ENCODE measurements around the gene MAN1A2. TPM values are rescaled to one million over a fixed set of nuclear protein-coding genes. Genes with fewer than 3 reads are reported as not detected.

The MAN1A2 gene
- total RNA-seq (2022) (19.2 and 21.0 TPM in 2 replicates), Bru-seq, nascent RNA (percentile 74 among the genes with signal in this experiment), BruChase-seq, experiment 1, labeled RNA remaining after a 2-hour chase (percentile 69 among the genes with signal in this experiment), BruChase-seq, experiment 2, labeled RNA remaining after a 6-hour chase (percentile 72 among the genes with signal in this experiment)
- long read RNA-seq, full-length matches to known transcripts: 4 of 5 reads
- long read RNA-seq, partial matches to known transcripts: 0 of 5 reads
- long read RNA-seq, other reads (novel, unspliced or antisense): 1 of 5 reads

DNA sequence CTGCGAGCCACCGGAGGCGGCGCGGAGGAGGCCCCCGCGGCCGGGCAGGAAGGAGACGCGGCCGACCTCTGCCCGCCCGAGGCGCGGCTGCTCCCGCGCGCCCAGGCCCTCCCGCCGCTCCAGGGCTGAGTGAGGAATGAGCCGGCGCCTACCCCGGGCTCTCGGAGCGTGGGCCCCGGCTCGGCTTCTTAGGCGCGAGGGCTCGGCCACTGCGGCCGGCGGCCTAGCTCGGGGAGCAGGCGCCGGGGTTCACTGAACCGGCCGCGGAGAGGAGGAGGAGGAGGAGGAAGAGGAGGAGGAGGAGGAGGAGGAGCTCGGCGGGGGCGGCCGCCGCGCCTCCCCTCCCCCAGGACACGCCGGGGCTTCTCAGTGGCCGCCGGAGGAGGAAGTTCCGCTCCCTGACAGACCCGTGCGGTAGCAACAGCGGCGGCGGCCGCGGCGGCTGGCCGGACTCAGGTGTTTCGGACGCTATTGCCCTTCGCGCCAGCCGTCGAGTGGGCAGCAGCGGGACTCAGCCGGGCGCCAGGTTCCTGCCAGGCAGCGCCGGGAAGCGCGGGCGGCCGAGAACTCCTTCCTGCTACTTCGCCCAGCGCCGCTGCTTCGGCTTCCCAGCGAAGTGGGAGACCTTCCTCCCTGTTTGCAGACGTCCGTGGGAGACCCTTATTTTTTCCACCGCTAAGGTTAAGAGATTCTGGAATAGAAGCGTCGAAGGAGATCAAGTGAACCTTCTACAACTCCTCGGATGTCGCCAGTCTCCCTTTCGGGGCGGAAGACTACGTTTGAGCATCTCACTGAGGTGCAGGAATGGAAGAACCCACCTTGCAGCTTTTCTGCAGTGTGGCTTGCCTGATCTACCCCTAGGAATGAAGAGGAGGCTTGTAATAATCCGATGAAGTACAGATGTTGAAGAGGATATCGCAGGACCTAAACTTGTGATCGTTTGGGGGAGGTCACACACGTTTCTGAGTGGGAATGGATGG lies at the start of gene MAN1A2:
MAN1A2 (plus strand) TSS at position 404 of the 980 bp plus-strand sequence. CDS start 735 bp downstream, outside the sequence.
- no peaks in the 10 kb centered on the region for H3K36me3 ChIP-seq (ENCODE audit: control insufficient read depth, insufficient read depth, low read length)
- peaks cover 25% of the 10 kb centered on the region for H3K4me1 ChIP-seq
- no peaks in the 10 kb centered on the region for H3K27me3 Mint-ChIP-seq (ENCODE audit: insufficient read depth, unreplicated experiment)
- CTCF ChIA-PET: no interaction called here
- TF ChIP-seq, protein P1, sequence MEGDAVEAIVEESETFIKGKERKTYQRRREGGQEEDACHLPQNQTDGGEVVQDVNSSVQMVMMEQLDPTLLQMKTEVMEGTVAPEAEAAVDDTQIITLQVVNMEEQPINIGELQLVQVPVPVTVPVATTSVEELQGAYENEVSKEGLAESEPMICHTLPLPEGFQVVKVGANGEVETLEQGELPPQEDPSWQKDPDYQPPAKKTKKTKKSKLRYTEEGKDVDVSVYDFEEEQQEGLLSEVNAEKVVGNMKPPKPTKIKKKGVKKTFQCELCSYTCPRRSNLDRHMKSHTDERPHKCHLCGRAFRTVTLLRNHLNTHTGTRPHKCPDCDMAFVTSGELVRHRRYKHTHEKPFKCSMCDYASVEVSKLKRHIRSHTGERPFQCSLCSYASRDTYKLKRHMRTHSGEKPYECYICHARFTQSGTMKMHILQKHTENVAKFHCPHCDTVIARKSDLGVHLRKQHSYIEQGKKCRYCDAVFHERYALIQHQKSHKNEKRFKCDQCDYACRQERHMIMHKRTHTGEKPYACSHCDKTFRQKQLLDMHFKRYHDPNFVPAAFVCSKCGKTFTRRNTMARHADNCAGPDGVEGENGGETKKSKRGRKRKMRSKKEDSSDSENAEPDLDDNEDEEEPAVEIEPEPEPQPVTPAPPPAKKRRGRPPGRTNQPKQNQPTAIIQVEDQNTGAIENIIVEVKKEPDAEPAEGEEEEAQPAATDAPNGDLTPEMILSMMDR (IDR thresholded peaks at IDR 0.05; ENCODE audit: insufficient read depth in 1 of 2, low read depth in 1 of 2, low read length in 1 of 2, severe bottlenecking in 1 of 2, unreplicated experiment in 1 of 2): no peak
- BruUV-seq (replicated peaks): no TSS peak
- no peaks in the 10 kb centered on the region for H3K36me3 Mint-ChIP-seq (ENCODE audit: insufficient read depth, unreplicated experiment)
- peak within 1 kb of the TSS; percentile 95 for H3K4me3 Mint-ChIP-seq (ENCODE audit: unreplicated experiment)
- intact Hi-C loops (cut with micrococcal nuclease; ENCODE audit: unreplicated experiment): no loop called here
- H3K27me3 ChIP-seq (replicated peaks; ENCODE audit: control insufficient read depth, insufficient read depth, low read length): no peaks in the 10 kb centered on the region
- peak; percentile 77 for DNase-seq
- POLR2A ChIA-PET: no interaction called here
- no peaks in the 10 kb centered on the region for H3K9me3 Mint-ChIP-seq (ENCODE audit: unreplicated experiment)
- peak within 1 kb of the TSS; percentile 67 for H3K27ac Mint-ChIP-seq (ENCODE audit: unreplicated experiment)
- peaks cover 24% of the 10 kb centered on the region for H3K4me1 Mint-ChIP-seq (ENCODE audit: low read depth, unreplicated experiment)
- H3K9me3 ChIP-seq: no peaks in the 10 kb centered on the region
- H3K4me3 ChIP-seq (ENCODE audit: low read depth, low read length): peak within 1 kb of the TSS; percentile 89

DNA sequence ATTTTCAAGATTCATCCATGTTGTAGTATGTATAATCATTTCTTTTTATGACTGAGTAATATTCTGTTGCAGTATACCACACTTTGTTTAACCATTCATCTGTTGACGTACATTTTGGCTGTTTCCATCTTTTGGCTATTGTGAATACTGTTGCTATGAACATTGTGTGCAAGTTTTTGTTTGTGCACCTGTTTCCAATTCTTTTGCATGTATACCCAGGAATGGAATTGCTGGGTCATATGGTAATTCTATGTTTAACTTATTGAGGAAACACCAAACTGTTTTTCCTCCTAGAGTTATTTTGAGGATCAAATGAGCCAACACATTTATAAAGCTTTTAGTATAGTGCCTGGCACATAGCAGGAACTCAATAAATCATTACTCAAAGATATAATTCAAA lies 49.2 kb upstream of the MAN1A2 start:
- H3K9me3 Mint-ChIP-seq (ENCODE audit: unreplicated experiment): no peaks in the 10 kb centered on the region
- Histone ChIP-seq H3K27me3 (replicated peaks; ENCODE audit: control insufficient read depth, insufficient read depth, low read length) (no peaks in the 10 kb centered on the region), H3K36me3 (ENCODE audit: control insufficient read depth, insufficient read depth, low read length) (no peaks in the 10 kb centered on the region), H3K4me3 (ENCODE audit: low read depth, low read length) (no peak overlapping the region), H3K4me1 (no peaks in the 10 kb centered on the region), H3K9me3 (no peaks in the 10 kb centered on the region)
- no peaks in the 10 kb centered on the region for H3K27me3 Mint-ChIP-seq (ENCODE audit: insufficient read depth, unreplicated experiment)
- intact Hi-C loops (cut with micrococcal nuclease; ENCODE audit: unreplicated experiment): no loop called here
- no peak overlapping the region for H3K27ac Mint-ChIP-seq (ENCODE audit: unreplicated experiment)
- BruUV-seq (replicated peaks): no TSS peak
- TF ChIP-seq, protein P1 (IDR thresholded peaks at IDR 0.05; ENCODE audit: insufficient read depth in 1 of 2, low read depth in 1 of 2, low read length in 1 of 2, severe bottlenecking in 1 of 2, unreplicated experiment in 1 of 2): no peak
- POLR2A ChIA-PET: no interaction called here
- CTCF ChIA-PET: no interaction called here
- no peak for DNase-seq
- H3K4me1 Mint-ChIP-seq (ENCODE audit: low read depth, unreplicated experiment): peaks cover 10% of the 10 kb centered on the region
- no peak overlapping the region for H3K4me3 Mint-ChIP-seq (ENCODE audit: unreplicated experiment)
- no peaks in the 10 kb centered on the region for H3K36me3 Mint-ChIP-seq (ENCODE audit: insufficient read depth, unreplicated experiment)

DNA sequence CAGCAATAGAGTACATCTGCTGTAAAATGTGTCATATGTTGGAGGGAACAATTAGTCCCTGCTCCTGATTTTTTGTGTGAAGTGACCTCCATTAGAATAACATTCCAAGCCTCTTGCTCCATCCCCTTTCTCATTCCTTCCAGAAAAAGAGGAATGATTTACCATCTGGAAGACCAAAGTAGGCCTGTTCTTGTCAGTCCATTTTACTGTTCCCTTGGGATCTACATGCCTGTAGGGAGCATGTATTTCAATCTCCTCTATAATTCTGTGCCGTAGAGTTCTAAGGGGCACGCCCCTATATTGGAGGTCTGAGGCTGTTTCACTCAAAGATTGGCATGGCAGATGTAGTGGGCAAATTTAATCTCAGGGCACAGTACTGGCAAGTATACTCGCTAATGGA lies 48.8 kb upstream of the MAN1A2 start:
- Histone ChIP-seq H3K4me1 (peaks cover 2% of the 10 kb centered on the region; the same call in 1 of the 2 replicates), H3K9me3 (no peaks in the 10 kb centered on the region), H3K4me3 (ENCODE audit: low read depth, low read length) (no peak overlapping the region), H3K27me3 (replicated peaks; ENCODE audit: control insufficient read depth, insufficient read depth, low read length) (no peaks in the 10 kb centered on the region), H3K36me3 (ENCODE audit: control insufficient read depth, insufficient read depth, low read length) (no peaks in the 10 kb centered on the region)
- Mint-ChIP-seq H3K27ac (ENCODE audit: unreplicated experiment) (no peak overlapping the region), H3K27me3 (ENCODE audit: insufficient read depth, unreplicated experiment) (no peaks in the 10 kb centered on the region), H3K36me3 (ENCODE audit: insufficient read depth, unreplicated experiment) (no peaks in the 10 kb centered on the region), H3K4me3 (ENCODE audit: unreplicated experiment) (no peak overlapping the region), H3K4me1 (ENCODE audit: low read depth, unreplicated experiment) (peaks cover 11% of the 10 kb centered on the region), H3K9me3 (ENCODE audit: unreplicated experiment) (no peaks in the 10 kb centered on the region)
- no peak for DNase-seq
- CTCF ChIA-PET: no interaction called here
- BruUV-seq (replicated peaks): no TSS peak
- TF ChIP-seq, protein P1 (IDR thresholded peaks at IDR 0.05; ENCODE audit: insufficient read depth in 1 of 2, low read depth in 1 of 2, low read length in 1 of 2, severe bottlenecking in 1 of 2, unreplicated experiment in 1 of 2): no peak
- intact Hi-C loops (cut with micrococcal nuclease; ENCODE audit: unreplicated experiment): no loop called here
- POLR2A ChIA-PET: no interaction called here

All from Caco-2 (cell line).